Activated T-helper 1 cell treated with anti-CD3 and anti-CD28 coated beads, Interleukin-12 subunit alpha, Interleukin-12 subunit beta, Interleukin-2, Interleukin-4 antibody, amounts not matched to agents 30 ng/mL and 10 ng/mL and 1 ng/mL, durations not matched to agents 14 hours and 24 hours and 36 hours (primary cell): ENCODE data around the gene ACOD1. TPM values are rescaled to one million over a fixed set of nuclear protein-coding genes. Genes with fewer than 3 reads are reported as not detected.
"Not testable (repeated sequence)": the region's sequence is repeated elsewhere in the genome, so short reads cannot be mapped to it uniquely, and the experiment has no call there.

Experiments used
- DNase-seq: peaks from one replicate; pipeline ENCODE4 v3.0.0; 2021; ENCODE audit warnings: low spot score
- H3K27ac Mint-ChIP-seq: one replicate; pipeline ENCODE4 v1.8.0; 2021; ENCODE audit warnings: mild to moderate bottlenecking, mixed read lengths
- H3K27me3 Mint-ChIP-seq: one replicate; pipeline ENCODE4 v1.8.0; 2022; ENCODE audit warnings: mild to moderate bottlenecking, moderate library complexity, mixed read lengths; ENCODE audit not compliant: insufficient read depth
- H3K36me3 Mint-ChIP-seq: one replicate; pipeline ENCODE4 v1.8.0; 2021; ENCODE audit warnings: low read depth, mixed read lengths
- H3K4me1 Mint-ChIP-seq: one replicate; pipeline ENCODE4 v1.8.0; 2021; ENCODE audit warnings: low read depth, mixed read lengths
- H3K4me3 Mint-ChIP-seq: one replicate; pipeline ENCODE4 v1.8.0; 2021; ENCODE audit warnings: mild to moderate bottlenecking, moderate library complexity, mixed read lengths
- H3K9me3 Mint-ChIP-seq: one replicate; pipeline ENCODE4 v1.8.0; 2021; ENCODE audit warnings: mixed read lengths
- intact Hi-C: fragments of 100-400 bp; cut with micrococcal nuclease; formaldehyde crosslinking; loops from one replicate; pipeline ENCODE4 v1.15.1; 2024
- total RNA-seq: library from RNA; stranded (reverse); gene quantifications from 2 replicates; pipeline ENCODE4 v1.2.3, GENCODE V29; 2022

Gene ACOD1
- total RNA-seq, 1 donor from 2014 or later = not detected

DNA sequence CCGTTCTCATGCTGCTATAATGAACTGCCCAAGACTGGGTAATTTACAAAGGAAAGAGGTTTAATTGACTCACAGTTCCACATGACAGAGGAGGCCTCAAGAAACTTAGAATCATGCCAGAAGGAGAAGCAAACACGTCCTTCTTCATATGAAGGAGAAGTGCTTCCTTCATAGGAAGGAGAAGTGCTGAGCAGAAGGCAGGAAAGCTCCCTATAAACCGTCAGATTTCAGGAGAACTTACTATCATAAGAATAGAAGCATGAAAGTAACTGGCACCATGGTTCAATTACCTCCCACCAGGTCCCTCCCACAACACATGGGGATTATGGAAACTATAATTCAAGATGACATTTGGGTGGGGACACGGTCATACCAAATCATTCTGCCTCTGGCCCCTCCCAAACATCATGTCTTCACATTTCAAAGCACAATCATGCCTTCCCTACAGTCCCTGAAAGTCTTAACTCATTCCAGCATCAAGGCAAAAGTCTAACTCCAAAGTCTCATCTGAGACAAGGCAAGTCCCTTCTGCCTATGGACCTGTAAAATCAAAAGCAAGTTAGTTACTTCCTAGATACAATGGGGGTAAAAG, 10.6 kb downstream of the ACOD1 start:
- H3K27me3 Mint-ChIP-seq = peaks cover 2% of the 10 kb centered on the region
- no peaks in the 10 kb centered on the region for H3K36me3 Mint-ChIP-seq
- H3K4me1 Mint-ChIP-seq = no peaks in the 10 kb centered on the region
- intact Hi-C loops = no loop called here
- no peak for DNase-seq
- H3K27ac Mint-ChIP-seq = no peak overlapping the region
- H3K9me3 Mint-ChIP-seq = peaks cover 21% of the 10 kb centered on the region
- no peak overlapping the region for H3K4me3 Mint-ChIP-seq

DNA sequence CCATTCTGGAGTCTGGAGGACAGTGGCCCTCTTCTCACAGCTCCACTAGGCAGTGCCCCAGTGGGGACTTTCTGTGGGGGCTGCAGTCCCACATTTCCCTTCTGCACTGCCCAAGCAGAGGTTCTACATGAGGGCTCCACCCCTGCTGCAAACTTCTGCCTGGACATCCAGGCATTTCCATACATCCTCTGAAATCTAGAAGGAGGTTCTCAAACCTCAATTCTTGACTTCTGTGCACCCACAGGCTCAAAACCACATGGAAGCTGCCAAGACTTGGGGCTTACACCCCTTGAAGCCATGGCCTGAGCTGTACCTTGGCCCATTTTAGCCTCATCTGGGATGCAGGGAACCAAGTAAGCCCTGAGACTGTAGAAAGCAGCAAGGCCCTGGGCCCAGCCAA, 11.4 kb downstream of the ACOD1 start:
- H3K4me1 Mint-ChIP-seq, H3K27ac Mint-ChIP-seq, H3K27me3 Mint-ChIP-seq, H3K4me3 Mint-ChIP-seq, H3K36me3 Mint-ChIP-seq, intact Hi-C loops, DNase-seq: not testable (repeated sequence)
- peaks cover 21% of the 10 kb centered on the region for H3K9me3 Mint-ChIP-seq

DNA sequence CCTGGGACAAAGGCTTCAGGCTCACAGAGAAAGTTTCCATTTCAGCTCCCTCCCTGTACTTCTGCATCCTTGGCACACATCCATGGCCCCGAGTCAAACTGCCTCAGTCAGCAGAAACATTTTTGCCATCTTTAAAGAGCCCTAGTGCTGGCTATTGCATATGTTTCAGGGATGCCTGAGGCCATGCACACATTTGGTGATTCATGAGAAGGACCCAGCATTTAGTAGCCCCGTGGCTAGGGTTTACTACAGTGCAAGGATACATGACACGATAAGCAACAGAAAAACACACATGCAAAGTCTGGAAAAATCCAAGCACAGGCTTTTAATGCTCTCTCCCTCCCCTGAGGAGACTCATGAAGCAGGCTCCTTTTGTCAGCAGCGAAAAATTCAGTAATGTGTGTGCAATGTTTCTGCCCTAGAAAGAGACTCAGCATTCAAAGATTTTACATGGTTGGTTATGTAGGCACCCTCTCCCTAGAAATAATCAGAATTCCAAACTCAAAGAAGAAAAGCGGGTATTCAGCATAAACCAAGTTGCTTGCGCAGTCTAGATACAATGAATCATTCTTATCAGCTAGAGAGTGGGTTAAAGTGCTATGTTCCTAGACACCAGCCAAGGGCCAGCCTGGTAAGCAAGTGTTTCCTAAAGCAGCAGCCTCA, 17.6 kb downstream of the ACOD1 start:
- H3K27me3 Mint-ChIP-seq = peaks cover 3% of the 10 kb centered on the region
- intact Hi-C loops = no loop called here
- H3K9me3 Mint-ChIP-seq = no peaks in the 10 kb centered on the region
- DNase-seq = no peak
- no peak overlapping the region for H3K27ac Mint-ChIP-seq
- H3K36me3 Mint-ChIP-seq = no peaks in the 10 kb centered on the region
- H3K4me3 Mint-ChIP-seq = no peak overlapping the region
- H3K4me1 Mint-ChIP-seq = no peaks in the 10 kb centered on the region

DNA sequence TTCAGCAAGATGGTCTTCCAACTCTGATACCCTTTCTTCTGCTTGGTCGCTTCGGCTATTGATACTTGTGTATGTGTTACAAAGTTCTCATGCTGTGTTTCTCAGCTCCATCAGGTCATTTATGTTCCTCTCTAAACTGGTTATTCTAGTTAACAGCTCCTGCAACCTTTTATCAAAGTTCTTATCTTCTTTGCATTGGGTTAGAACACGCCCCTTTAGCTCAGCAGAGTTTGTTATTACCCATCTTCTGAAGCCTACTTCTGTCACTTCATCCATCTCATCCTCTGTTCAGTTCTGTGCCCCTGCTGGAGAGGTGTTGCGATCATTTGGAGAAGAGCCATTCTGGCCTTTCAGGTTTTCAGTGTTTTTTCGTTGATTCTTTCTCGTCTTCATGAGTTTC, 18.7 kb downstream of the ACOD1 start:
- H3K4me3 Mint-ChIP-seq = no peak overlapping the region
- no peak for DNase-seq
- intact Hi-C loops = no loop called here
- no peaks in the 10 kb centered on the region for H3K36me3 Mint-ChIP-seq
- peaks cover under 1% of the 10 kb centered on the region for H3K4me1 Mint-ChIP-seq
- H3K27me3 Mint-ChIP-seq = peaks cover 5% of the 10 kb centered on the region
- H3K9me3 Mint-ChIP-seq = no peaks in the 10 kb centered on the region
- no peak overlapping the region for H3K27ac Mint-ChIP-seq

DNA sequence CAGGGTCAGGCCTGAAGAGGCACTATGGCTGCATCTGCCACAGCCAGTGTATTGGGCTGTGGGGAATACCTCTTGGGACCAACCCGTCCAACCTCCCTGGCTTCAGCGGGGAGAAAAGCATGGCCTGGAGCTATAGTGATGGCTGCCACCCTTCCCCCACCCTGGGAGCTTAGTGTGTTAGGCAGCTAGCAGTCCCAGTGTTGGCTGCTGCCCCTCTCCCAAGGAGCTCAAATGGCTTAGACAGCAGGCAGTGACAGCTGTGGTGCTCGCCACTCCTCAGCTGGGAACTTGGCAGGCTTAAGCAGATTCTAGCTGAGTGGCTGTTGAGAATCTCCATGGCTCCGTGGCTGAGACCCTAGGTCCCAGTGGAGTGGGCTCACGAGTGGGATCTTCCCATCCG, 19.7 kb downstream of the ACOD1 start:
- H3K9me3 Mint-ChIP-seq = no peaks in the 10 kb centered on the region
- intact Hi-C loops = no loop called here
- H3K36me3 Mint-ChIP-seq = no peaks in the 10 kb centered on the region

DNA sequence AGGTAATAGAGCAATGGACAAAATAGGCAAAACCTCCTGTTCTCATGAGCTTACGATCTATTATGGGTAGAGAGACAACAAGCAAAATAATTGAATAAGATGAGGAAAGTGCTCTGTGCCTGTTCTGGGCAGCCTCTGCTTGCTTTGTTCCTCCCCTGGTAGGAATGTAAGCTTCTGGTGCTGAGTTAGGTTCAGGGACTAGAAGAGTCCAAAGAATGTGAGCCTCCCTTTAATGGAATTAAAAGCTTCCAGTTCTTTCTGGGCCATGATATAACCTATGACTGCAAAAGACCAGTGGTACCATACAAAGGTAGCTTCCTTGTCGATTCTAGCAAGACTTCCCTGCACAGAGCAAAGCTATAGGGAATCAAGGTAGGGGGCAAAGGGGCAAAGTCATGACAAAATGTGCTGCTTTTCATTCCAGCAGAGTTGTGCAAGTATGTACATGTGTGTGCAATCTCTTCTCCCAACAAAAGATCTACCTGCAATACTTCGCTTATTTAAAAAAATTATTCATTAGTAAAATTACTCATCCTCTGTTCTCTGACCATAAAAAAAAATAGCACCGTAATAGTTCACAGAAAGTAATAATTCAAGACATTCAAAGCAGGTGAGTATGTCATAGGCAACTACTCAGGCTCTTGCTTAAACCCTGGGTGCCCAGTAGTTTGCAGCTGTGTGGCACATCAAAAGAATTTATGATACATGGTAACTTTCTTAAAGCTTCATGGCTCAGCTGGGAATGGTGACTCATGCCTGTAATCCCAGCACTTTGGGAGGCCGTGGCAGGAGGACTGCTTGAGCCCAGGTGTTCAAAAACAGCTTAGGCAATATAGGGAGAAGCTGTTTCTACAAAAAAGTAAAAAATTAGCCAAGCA, 21.4 kb downstream of the ACOD1 start:
- no peaks in the 10 kb centered on the region for H3K9me3 Mint-ChIP-seq
- peaks cover 11% of the 10 kb centered on the region for H3K27me3 Mint-ChIP-seq
- intact Hi-C loops = no loop called here
- H3K27ac Mint-ChIP-seq = no peak overlapping the region
- no peak overlapping the region for H3K4me3 Mint-ChIP-seq
- DNase-seq = no peak
- peaks cover 9% of the 10 kb centered on the region for H3K4me1 Mint-ChIP-seq
- no peaks in the 10 kb centered on the region for H3K36me3 Mint-ChIP-seq

More for the DNA sequence above, 19.7 kb downstream of the ACOD1 start:
- no peak for DNase-seq
- H3K4me1 Mint-ChIP-seq = peaks cover 6% of the 10 kb centered on the region
- peaks cover 7% of the 10 kb centered on the region for H3K27me3 Mint-ChIP-seq
- H3K27ac Mint-ChIP-seq = no peak overlapping the region
- H3K4me3 Mint-ChIP-seq = no peak overlapping the region

DNA sequence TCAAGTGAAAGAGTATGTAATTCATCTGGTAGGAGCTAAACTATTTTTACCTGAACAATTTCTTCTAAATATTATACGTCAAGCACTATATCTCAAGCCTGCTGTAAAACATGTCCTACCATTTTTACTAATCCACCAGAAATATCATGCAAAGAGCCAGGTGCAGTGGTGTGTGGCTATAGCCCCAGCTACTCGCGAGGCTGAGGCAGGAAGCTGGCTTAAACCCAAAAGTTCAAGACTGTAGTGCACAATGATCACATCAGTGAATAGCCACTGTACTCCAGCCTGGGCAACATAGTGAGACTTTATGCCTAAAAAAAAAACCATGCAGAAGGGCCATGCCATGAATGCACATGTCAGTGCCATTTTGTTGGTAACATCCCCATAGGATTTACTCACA, 22.9 kb downstream of the ACOD1 start:
- no peak overlapping the region for H3K4me3 Mint-ChIP-seq
- no peaks in the 10 kb centered on the region for H3K9me3 Mint-ChIP-seq
- intact Hi-C loops = no loop called here

DNA sequence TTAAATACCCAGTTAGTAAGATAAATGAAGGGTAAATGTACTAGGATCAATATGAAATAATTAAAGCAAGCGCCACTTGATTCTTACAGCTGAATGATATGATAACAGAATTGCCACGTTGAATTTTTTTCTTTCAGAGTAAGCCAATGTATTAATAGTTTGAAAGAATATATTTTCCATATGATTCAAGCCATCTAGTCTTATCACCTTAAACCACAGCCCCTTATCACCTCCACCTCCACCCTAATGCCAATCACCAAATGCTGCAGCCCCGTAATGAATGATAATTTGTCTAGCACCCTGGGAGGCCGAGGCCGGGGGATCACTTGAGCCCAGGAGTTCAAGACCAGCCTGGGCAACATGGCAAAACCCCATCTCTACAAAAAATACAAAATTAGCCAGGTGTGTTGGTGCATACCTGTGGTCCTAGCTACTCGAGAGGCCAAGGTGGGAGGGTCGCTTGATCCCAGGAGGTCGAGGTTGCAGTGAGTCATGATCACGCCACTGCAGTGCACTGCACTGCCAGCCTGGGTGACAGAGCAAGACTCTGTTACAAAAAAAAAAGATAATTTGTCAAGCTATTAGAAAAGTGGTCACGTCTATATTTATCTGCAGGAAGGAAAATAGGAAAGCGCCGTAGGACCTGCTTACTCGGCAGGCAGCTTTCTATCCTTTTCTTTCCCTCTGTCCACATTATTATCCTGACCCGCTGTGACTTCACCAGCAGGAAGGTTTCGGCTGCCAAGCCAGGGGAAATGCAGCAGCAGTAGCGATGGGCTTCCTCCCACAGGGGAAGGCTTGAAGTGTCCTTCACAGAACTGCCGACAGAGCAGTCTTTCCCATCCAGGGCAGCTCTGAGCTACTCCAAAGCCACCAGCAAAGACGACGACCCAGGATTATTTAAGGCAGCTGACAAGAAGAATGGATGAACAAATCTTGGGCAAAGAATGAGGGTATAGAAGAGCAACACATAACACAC, 23.8 kb downstream of the ACOD1 start:
- intact Hi-C loops = no loop called here
- DNase-seq = no peak
- Mint-ChIP-seq H3K27ac (no peak overlapping the region), H3K36me3 (no peaks in the 10 kb centered on the region), H3K4me3 (no peak overlapping the region), H3K4me1 (peaks cover 16% of the 10 kb centered on the region), H3K27me3 (peaks cover 13% of the 10 kb centered on the region), H3K9me3 (no peaks in the 10 kb centered on the region)

More for the DNA sequence above, 22.9 kb downstream of the ACOD1 start:
- H3K27ac Mint-ChIP-seq = no peak overlapping the region
- no peak for DNase-seq
- peaks cover 11% of the 10 kb centered on the region for H3K4me1 Mint-ChIP-seq
- H3K36me3 Mint-ChIP-seq = no peaks in the 10 kb centered on the region
- H3K27me3 Mint-ChIP-seq = peaks cover 11% of the 10 kb centered on the region

DNA sequence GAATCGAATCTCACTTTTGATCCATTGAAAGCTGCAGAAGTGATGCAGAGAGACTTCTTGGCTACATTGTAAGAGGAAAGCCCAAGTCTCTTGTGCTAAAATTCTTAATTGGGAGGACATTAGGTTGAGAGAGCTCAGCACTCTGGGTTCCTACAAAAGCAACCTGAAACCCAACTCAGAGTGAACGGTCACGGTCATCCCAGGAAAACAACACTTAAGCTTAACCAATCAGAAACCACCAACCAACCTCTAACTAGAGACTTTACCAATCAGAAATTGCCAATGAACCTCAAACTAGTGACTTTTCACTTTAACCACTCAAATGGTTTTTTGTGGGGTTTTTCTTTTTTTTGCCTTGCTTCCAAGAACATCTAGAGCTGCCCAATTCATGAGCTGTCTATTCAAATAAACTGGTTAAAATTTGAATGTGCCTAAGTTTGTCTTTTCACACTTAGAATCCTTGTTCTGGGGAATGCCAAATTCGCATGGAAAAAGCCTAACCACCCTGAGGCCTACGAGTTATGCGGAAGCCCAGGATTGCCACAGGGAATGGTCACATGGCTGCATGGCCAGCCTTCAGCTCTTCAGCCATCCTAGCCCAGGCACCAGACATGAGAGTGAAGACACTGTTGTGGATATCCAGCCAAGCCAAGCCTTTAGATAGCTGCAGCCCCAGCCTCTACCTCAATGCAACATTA, 25.8 kb downstream of the ACOD1 start:
- no peaks in the 10 kb centered on the region for H3K36me3 Mint-ChIP-seq
- peaks cover 20% of the 10 kb centered on the region for H3K4me1 Mint-ChIP-seq
- H3K27me3 Mint-ChIP-seq = peaks cover 20% of the 10 kb centered on the region
- DNase-seq = no peak
- no peaks in the 10 kb centered on the region for H3K9me3 Mint-ChIP-seq
- no peak overlapping the region for H3K4me3 Mint-ChIP-seq
- no peak overlapping the region for H3K27ac Mint-ChIP-seq
- intact Hi-C loops = no loop called here

DNA sequence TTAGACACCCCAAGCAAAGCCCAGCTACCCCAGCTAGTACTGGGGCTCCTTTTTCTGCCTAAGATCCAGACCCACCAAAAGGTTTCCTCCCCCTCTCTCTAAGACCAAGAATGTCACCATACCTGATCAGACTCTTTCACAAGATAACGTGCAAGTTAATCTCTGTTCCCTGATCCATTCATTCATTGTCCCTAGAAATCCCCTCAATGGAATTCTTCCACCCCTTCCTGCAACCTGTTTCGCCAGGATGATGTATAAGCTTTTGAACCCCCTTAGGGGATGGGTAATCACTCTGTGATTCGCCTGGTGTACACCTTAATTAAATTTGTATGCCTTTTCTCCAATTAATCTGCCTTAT, 26.3 kb downstream of the ACOD1 start:
- Mint-ChIP-seq H3K9me3 (no peaks in the 10 kb centered on the region), H3K27me3 (peaks cover 22% of the 10 kb centered on the region), H3K4me1 (peaks cover 21% of the 10 kb centered on the region), H3K4me3 (no peak overlapping the region), H3K36me3 (no peaks in the 10 kb centered on the region), H3K27ac (no peak overlapping the region)
- intact Hi-C loops = no loop called here
- no peak for DNase-seq

DNA sequence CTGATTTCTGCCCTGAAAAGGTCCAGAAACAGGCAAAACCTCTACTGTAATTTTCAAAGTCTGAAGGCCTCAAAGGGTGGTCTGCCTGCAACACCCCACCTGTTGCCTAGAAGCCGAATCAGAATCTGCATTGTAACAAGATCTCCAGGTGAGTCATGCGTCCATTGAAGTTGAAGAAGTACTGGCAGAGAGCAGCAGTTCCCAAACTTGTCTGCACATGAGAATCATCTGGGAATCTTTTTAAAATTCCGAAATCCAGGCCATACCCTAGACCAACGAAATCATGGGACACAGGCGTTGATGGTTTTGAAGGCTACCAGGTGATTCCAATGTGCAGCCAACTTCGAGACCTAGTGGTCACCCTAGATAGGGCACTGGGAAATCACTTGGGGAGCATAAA, 27.6 kb downstream of the ACOD1 start:
- peaks cover 21% of the 10 kb centered on the region for H3K4me1 Mint-ChIP-seq
- no peak overlapping the region for H3K4me3 Mint-ChIP-seq
- peaks cover 22% of the 10 kb centered on the region for H3K27me3 Mint-ChIP-seq
- no peaks in the 10 kb centered on the region for H3K9me3 Mint-ChIP-seq
- H3K36me3 Mint-ChIP-seq = no peaks in the 10 kb centered on the region
- intact Hi-C loops = no loop called here
- DNase-seq = no peak
- H3K27ac Mint-ChIP-seq = no peak overlapping the region

DNA sequence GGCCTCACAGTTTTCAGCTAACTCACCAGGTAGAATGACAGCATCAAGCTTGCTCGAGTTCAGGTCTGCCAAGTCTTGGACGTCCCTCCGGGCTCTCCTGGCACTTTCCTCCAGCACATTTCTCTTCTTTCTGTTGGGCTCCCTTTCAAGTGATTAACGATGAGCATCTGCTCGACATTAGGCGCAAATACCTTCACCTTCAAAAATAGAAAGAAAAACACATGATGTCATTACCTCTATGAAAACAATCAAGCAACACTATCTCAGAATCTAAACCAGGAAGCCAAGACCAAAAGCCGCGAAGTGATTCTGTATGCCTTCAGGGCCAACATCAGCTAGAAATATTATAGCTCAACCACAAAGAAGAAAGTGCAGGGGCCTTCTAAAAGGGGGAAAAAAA, 28.2 kb downstream of the ACOD1 start:
- no peaks in the 10 kb centered on the region for H3K36me3 Mint-ChIP-seq
- peaks cover 22% of the 10 kb centered on the region for H3K27me3 Mint-ChIP-seq
- H3K4me3 Mint-ChIP-seq = no peak overlapping the region
- no peaks in the 10 kb centered on the region for H3K9me3 Mint-ChIP-seq
- intact Hi-C loops = no loop called here
- peaks cover 21% of the 10 kb centered on the region for H3K4me1 Mint-ChIP-seq
- no peak for DNase-seq
- H3K27ac Mint-ChIP-seq = no peak overlapping the region
